Renal pelvis (tissue), 4 donors: ENCODE results near the gene LRCH2. TPM values are rescaled to one million over a fixed set of nuclear protein-coding genes. Genes with fewer than 3 reads are reported as not detected.
"Not testable (repeated sequence)": the region's sequence is repeated elsewhere in the genome, so short reads cannot be mapped to it uniquely, and the experiment has no call there.

ENCODE experiments used
- DNase-seq: peaks from one replicate; pipeline ENCODE4 v3.0.0-alpha.2; 2013
- polyA plus RNA-seq, 3 donors: library from polyadenylated mRNA; unstranded; fragments of 120-200 nt; gene quantifications; one replicate each; pipeline ENCODE4 v1.2.1, GENCODE V29; 2013; ENCODE audit not compliant: insufficient read length in 3 of 3

LRCH2 gene
- polyA plus RNA-seq, 3 donors, result 10.1 to 11.6 (median 11.1) TPM

GRCh38 chrX:115217346-115217745 lies 16.6 kb downstream of the LRCH2 start:
- DNase-seq, result not testable (repeated sequence)

- no peak for DNase-seq
Observed at GRCh38 chrX:115214605-115215004, 19.3 kb downstream of the LRCH2 start.

GRCh38 chrX:115214151-115214550 lies 19.7 kb downstream of the LRCH2 start:
- no peak for DNase-seq

GRCh38 chrX:115209547-115209946 lies 24.3 kb downstream of the LRCH2 start:
- DNase-seq, result not testable (repeated sequence)

GRCh38 chrX:115204040-115204439 lies 29.9 kb downstream of the LRCH2 start:
- no peak for DNase-seq

GRCh38 chrX:115192244-115192700 lies 41.6 kb downstream of the LRCH2 start:
- no peak for DNase-seq

GRCh38 chrX:115191490-115192243 lies 42.2 kb downstream of the LRCH2 start:
- DNase-seq, result no peak

GRCh38 chrX:115190636-115191489 lies 43.0 kb downstream of the LRCH2 start:
- no peak for DNase-seq

GRCh38 chrX:115189646-115190635 lies 44.0 kb downstream of the LRCH2 start:
- DNase-seq, result no peak

- DNase-seq, result no peak
Observed at GRCh38 chrX:115189110-115189509, 44.8 kb downstream of the LRCH2 start, which contains the start of gene RBMXL3. RBMXL3 (plus strand) TSS chrX:115189410; CDS start chrX:115189442, 32 bp downstream.

GRCh38 chrX:115183980-115184379 lies 49.9 kb downstream of the LRCH2 start:
- DNase-seq, result no peak

GRCh38 chrX:115178473-115178872 lies 55.4 kb downstream of the LRCH2 start:
- no peak for DNase-seq

- no peak for DNase-seq
Observed at GRCh38 chrX:115177932-115178331, 56.0 kb downstream of the LRCH2 start.

- DNase-seq, result no peak
Observed at GRCh38 chrX:115174548-115174947, 59.3 kb downstream of the LRCH2 start.

- DNase-seq, result no peak
Observed at GRCh38 chrX:115173181-115173580, 60.7 kb downstream of the LRCH2 start.

GRCh38 chrX:115147220-115147619 lies 86.7 kb downstream of the LRCH2 start:
- DNase-seq, result peak; percentile 0

- no peak for DNase-seq
Observed at GRCh38 chrX:115142057-115142456, 91.8 kb downstream of the LRCH2 start.

GRCh38 chrX:115138040-115138439 lies 95.9 kb downstream of the LRCH2 start:
- no peak for DNase-seq

GRCh38 chrX:115134382-115134781 lies 99.5 kb downstream of the LRCH2 start:
- no peak for DNase-seq

- no peak for DNase-seq
Observed at GRCh38 chrX:115112411-115112810, 121.5 kb downstream of the LRCH2 start.

- DNase-seq, result no peak
Observed at GRCh38 chrX:115098897-115099296, 135.0 kb downstream of the LRCH2 start.

GRCh38 chrX:115093191-115093590 lies 140.7 kb downstream of the LRCH2 start:
- DNase-seq, result no peak
